Breast epithelium (tissue), 4 donors: Measurements from ENCODE around the gene TBC1D2B. TPM values are rescaled to one million over a fixed set of nuclear protein-coding genes. Genes with fewer than 3 reads are reported as not detected.

Source experiments
- DNase-seq, 2 donors: peaks; one replicate each; pipeline ENCODE4 v3.0.0-alpha.2; 2019; ENCODE audit warnings: low spot score in 2 of 2
- H3K27ac ChIP-seq, 2 donors: fragments of 200-600 bp; sonication (generic) in 1 of 2; one replicate each; pipeline ENCODE4 v1.5.1; 2016 to 2019; ENCODE audit warnings: mild to moderate bottlenecking in 1 of 2
- H3K27me3 ChIP-seq, 2 donors: fragments of 200-600 bp; sonication (generic) in 1 of 2; one replicate each; pipeline versions ENCODE4 v1.5.1 to v1.6.0; 2017 to 2019; ENCODE audit warnings: control low read depth in 1 of 2, mild to moderate bottlenecking in 1 of 2
- H3K36me3 ChIP-seq: fragments of 200-600 bp; one replicate; pipeline ENCODE4 v1.5.1; 2019
- H3K4me1 ChIP-seq, 2 donors: fragments of 200-600 bp; sonication (generic); one replicate each; pipeline ENCODE4 v1.5.1; 2016 to 2019; ENCODE audit warnings: control low read depth in 1 of 2
- H3K4me3 ChIP-seq, 3 donors: fragments of 200-600 bp; sonication (generic); 1 replicate in 2 of 3; 2 replicates in 1 of 3; pipeline ENCODE4 v1.5.1; 2016 to 2019; ENCODE audit warnings: mild to moderate bottlenecking in 3 of 3, moderate library complexity in 2 of 3
- H3K9me3 ChIP-seq, 2 donors: fragments of 200-600 bp; sonication (generic) in 1 of 2; one replicate each; pipeline ENCODE4 v1.5.1; 2016 to 2019; ENCODE audit warnings: control low read depth in 1 of 2
- CTCF ChIP-seq, 3 donors: fragments of 450-650 bp; IDR thresholded peaks; one replicate each; pipeline ENCODE4 v1.5.1; 2016 to 2017; ENCODE audit warnings: antibody characterized with exemption in 3 of 3, mild to moderate bottlenecking in 3 of 3, moderate library complexity in 3 of 3
- POLR2A ChIP-seq: fragments of 450-650 bp; IDR thresholded peaks from one replicate; pipeline ENCODE4 v1.6.1; 2016; ENCODE audit warnings: antibody characterized with exemption, mild to moderate bottlenecking, moderate library complexity
- POLR2AphosphoS5 ChIP-seq, 3 donors: sonication (generic); formaldehyde crosslinking; IDR thresholded peaks; one replicate each; pipeline ENCODE4 v1.6.1; 2017; ENCODE audit warnings: antibody characterized with exemption in 3 of 3
- intact Hi-C: fragments of 100-400 bp; cut with DNase I; formaldehyde crosslinking; loops from one replicate; pipeline ENCODE4 v1.15.1; 2023; ENCODE audit warnings: low total_unique reads
- total RNA-seq, 3 donors: library from RNA; depleted of rRNA; stranded (reverse); fragments of >200 nt; gene quantifications; one replicate each; pipeline ENCODE4 v1.1.0, GENCODE V29; 2016

TBC1D2B gene
- total RNA-seq, 3 donors from 2014 or later, result 44.9 to 71.0 (median 69.2) TPM

GRCh38 chr15:78067328-78068228 lies 9.9 kb downstream of the TBC1D2B start:
- H3K4me3 ChIP-seq, result no peak overlapping the region
- intact Hi-C loops, result no loop called here
- no peak for DNase-seq
- H3K27me3 ChIP-seq, result no peaks in the 10 kb centered on the region
- H3K4me1 ChIP-seq, result peaks cover 5 to 39% of the 10 kb centered on the region in 2 donors
- TF ChIP-seq CTCF (IDR thresholded peaks at IDR 0.05) (no peak), POLR2A (no peak), POLR2AphosphoS5 (IDR thresholded peaks at IDR 0.05) (no peak)
- H3K9me3 ChIP-seq, result no peaks in the 10 kb centered on the region
- peak overlapping the region; percentile 91 to 94 for H3K27ac ChIP-seq
- H3K36me3 ChIP-seq, result no peaks in the 10 kb centered on the region

GRCh38 chr15:78065973-78066946 lies 11.3 kb downstream of the TBC1D2B start:
- Histone ChIP-seq H3K36me3 (no peaks in the 10 kb centered on the region), H3K4me1 (peaks cover 8 to 39% of the 10 kb centered on the region in 2 donors), H3K27me3 (no peaks in the 10 kb centered on the region), H3K27ac (peak overlapping the region; percentile 91 to 94), H3K4me3 (peak overlapping the region in 1 of 3 donors; percentile 35), H3K9me3 (no peaks in the 10 kb centered on the region)
- intact Hi-C loops, result no loop called here
- no peak for DNase-seq
- TF ChIP-seq POLR2A (no peak), CTCF (IDR thresholded peaks at IDR 0.05) (no peak), POLR2AphosphoS5 (IDR thresholded peaks at IDR 0.05) (no peak)

- TF ChIP-seq CTCF (IDR thresholded peaks at IDR 0.05) (no peak), POLR2AphosphoS5 (IDR thresholded peaks at IDR 0.05) (peak; percentile 85 to 97 (median 86))
- Histone ChIP-seq H3K9me3 (no peaks in the 10 kb centered on the region), H3K4me1 (peaks cover 8 to 39% of the 10 kb centered on the region in 2 donors), H3K27ac (peak overlapping the region; percentile 91 to 94), H3K27me3 (no peaks in the 10 kb centered on the region), H3K4me3 (peak overlapping the region in 1 of 3 donors; percentile 35), H3K36me3 (no peaks in the 10 kb centered on the region)
- peak in 1 of 2 donors; percentile 90 for DNase-seq
- intact Hi-C loops, result no loop called here
Observed at GRCh38 chr15:78065284-78065872, 12.1 kb downstream of the TBC1D2B start.

GRCh38 chr15:78064544-78064943 lies 13.0 kb downstream of the TBC1D2B start:
- Histone ChIP-seq H3K4me1 (peaks cover 8 to 34% of the 10 kb centered on the region in 2 donors), H3K36me3 (no peaks in the 10 kb centered on the region), H3K9me3 (no peaks in the 10 kb centered on the region), H3K4me3 (no peak overlapping the region), H3K27ac (peak overlapping the region; percentile 91 to 94), H3K27me3 (no peaks in the 10 kb centered on the region)
- TF ChIP-seq CTCF (IDR thresholded peaks at IDR 0.05) (no peak), POLR2AphosphoS5 (IDR thresholded peaks at IDR 0.05) (no peak), POLR2A (no peak)
- intact Hi-C loops, result no loop called here
- no peak for DNase-seq
